IPS-18a (cell line): ENCODE measurements around the gene CSDE1.

Experiments
- H3K27ac ChIP-seq: one replicate; pipeline ENCODE4 v1.5.1; 2013; ENCODE audit warnings: low read length
- H3K27me3 ChIP-seq: one replicate; pipeline ENCODE4 v1.6.1; 2013; ENCODE audit warnings: mild to moderate bottlenecking, low read length; ENCODE audit not compliant: control insufficient read depth, insufficient read depth
- H3K36me3 ChIP-seq: one replicate; pipeline ENCODE4 v1.6.1; 2013; ENCODE audit warnings: low read depth, low read length; ENCODE audit not compliant: control insufficient read depth
- H3K4me1 ChIP-seq: one replicate; pipeline ENCODE4 v1.6.1; 2013; ENCODE audit warnings: low read depth, low read length; ENCODE audit not compliant: control insufficient read depth
- H3K4me3 ChIP-seq: one replicate; pipeline ENCODE4 v1.5.1; 2013; ENCODE audit warnings: low read length
- H3K9ac ChIP-seq: one replicate; pipeline ENCODE4 v1.6.1; 2013; ENCODE audit warnings: mild to moderate bottlenecking, low read length, moderate library complexity
- H3K9me3 ChIP-seq: one replicate; pipeline ENCODE4 v1.6.1; 2013; ENCODE audit warnings: low read depth, low read length; ENCODE audit not compliant: control insufficient read depth

Gene CSDE1

DNA sequence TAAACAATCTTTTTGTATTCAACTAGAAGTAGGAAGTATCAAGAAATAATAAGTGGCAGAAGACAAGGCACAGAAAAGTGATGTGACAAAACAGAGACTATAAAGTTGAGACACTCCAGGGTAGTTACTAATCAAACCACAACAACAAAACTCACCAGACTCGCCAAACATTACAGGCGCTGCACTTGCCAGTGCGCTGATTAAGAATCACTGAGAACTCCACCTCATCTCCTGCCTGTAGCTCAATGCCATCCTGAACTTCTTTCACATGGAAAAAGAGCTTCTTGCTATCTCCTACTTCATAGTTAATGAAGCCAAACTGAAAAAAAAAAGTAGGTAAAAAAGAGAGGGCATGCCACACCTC, 38.4 kb downstream of the CSDE1 start:
- no peak overlapping the region for H3K27ac ChIP-seq
- H3K4me3 ChIP-seq: no peak overlapping the region
- H3K9me3 ChIP-seq: no peaks in the 10 kb centered on the region
- H3K4me1 ChIP-seq: peaks cover 3% of the 10 kb centered on the region
- H3K9ac ChIP-seq: no peak overlapping the region
- no peaks in the 10 kb centered on the region for H3K27me3 ChIP-seq
- H3K36me3 ChIP-seq: peaks cover 67% of the 10 kb centered on the region

GRCh38 chr1:114718661-114719423, 38.9 kb downstream of the CSDE1 start:
- peaks cover 65% of the 10 kb centered on the region for H3K36me3 ChIP-seq
- H3K9me3 ChIP-seq: no peaks in the 10 kb centered on the region
- no peak overlapping the region for H3K4me3 ChIP-seq
- no peak overlapping the region for H3K27ac ChIP-seq
- no peak overlapping the region for H3K9ac ChIP-seq
- H3K27me3 ChIP-seq: no peaks in the 10 kb centered on the region
- H3K4me1 ChIP-seq: peaks cover 3% of the 10 kb centered on the region

- Histone ChIP-seq H3K9me3 (no peaks in the 10 kb centered on the region), H3K27ac (peak within 1 kb of the TSS; percentile 81), H3K27me3 (no peaks in the 10 kb centered on the region), H3K4me1 (peaks cover 3% of the 10 kb centered on the region), H3K4me3 (peak within 1 kb of the TSS; percentile 89), H3K9ac (peak within 1 kb of the TSS; percentile 91), H3K36me3 (peaks cover 64% of the 10 kb centered on the region)
Measured at GRCh38 chr1:114716304-114717170, 41.2 kb downstream of the CSDE1 start, which contains the start of gene NRAS. TSS of gene NRAS (minus strand) at chr1:114716771. CDS start at chr1:114716160, 611 bp downstream.

DNA sequence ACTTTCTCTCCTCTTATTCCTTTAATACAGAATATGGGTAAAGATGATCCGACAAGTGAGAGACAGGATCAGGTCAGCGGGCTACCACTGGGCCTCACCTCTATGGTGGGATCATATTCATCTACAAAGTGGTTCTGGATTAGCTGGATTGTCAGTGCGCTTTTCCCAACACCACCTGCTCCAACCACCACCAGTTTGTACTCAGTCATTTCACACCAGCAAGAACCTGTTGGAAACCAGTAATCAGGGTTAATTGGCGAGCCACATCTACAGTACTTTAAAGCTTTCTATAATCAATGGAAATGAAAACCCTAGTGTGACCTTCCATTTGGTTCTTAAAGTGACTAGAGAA, 41.9 kb downstream of the CSDE1 start:
- H3K4me1 ChIP-seq: peaks cover 3% of the 10 kb centered on the region
- peaks cover 60% of the 10 kb centered on the region for H3K36me3 ChIP-seq
- H3K9ac ChIP-seq: peak overlapping the region; percentile 91
- H3K27me3 ChIP-seq: no peaks in the 10 kb centered on the region
- H3K9me3 ChIP-seq: no peaks in the 10 kb centered on the region
- peak overlapping the region; percentile 81 for H3K27ac ChIP-seq
- peak overlapping the region; percentile 89 for H3K4me3 ChIP-seq

DNA sequence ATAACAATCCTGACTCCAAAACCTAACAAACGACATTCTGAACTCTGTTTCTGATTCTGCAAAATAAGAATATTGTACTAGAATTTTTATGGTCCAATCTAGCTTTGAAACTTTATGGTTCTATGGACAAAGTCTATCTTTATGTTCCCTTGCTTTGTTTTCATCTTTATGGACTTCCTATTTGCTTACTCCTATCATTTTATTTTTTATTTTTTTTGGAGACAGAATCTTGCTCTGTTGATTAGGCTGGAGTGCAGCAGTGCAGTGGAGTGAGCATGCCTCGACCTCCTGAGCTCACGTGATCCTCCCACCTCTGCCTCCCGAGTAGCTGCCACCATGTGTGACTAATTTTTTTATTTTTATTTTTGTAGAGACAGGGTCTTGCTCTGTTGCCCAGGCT, 44.8 kb downstream of the CSDE1 start:
- H3K27ac ChIP-seq: no peak overlapping the region
- H3K27me3 ChIP-seq: no peaks in the 10 kb centered on the region
- H3K4me1 ChIP-seq: peaks cover 3% of the 10 kb centered on the region
- H3K9ac ChIP-seq: no peak overlapping the region
- H3K9me3 ChIP-seq: no peaks in the 10 kb centered on the region
- no peak overlapping the region for H3K4me3 ChIP-seq
- H3K36me3 ChIP-seq: peaks cover 55% of the 10 kb centered on the region

DNA sequence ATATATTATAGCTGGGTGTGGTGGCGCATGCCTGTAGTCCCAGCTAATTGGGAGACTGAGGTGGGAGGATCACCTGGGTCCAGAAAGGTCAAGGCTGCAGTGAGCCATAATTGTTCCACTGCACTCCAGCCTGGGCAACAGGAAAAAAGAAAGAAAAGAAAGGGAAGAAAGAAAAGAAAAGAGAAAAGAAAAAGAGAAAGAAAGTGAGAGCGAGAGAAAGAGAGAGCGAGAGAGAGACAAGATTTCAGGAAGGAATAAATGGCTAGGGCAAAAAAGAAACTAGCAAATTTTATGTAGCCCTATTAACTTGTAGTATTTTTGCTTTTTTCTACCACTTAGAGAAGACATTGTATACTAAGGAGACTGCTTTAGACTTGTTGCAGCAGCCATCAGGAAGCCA, 47.4 kb downstream of the CSDE1 start:
- H3K9ac ChIP-seq: no peak overlapping the region
- peaks cover 69% of the 10 kb centered on the region for H3K36me3 ChIP-seq
- H3K4me1 ChIP-seq: peaks cover under 1% of the 10 kb centered on the region
- no peaks in the 10 kb centered on the region for H3K27me3 ChIP-seq
- H3K9me3 ChIP-seq: no peaks in the 10 kb centered on the region
- H3K27ac ChIP-seq: no peak overlapping the region
- no peak overlapping the region for H3K4me3 ChIP-seq

- H3K9ac ChIP-seq: no peak overlapping the region
- H3K27ac ChIP-seq: no peak overlapping the region
- no peak overlapping the region for H3K4me3 ChIP-seq
- peaks cover 54% of the 10 kb centered on the region for H3K36me3 ChIP-seq
- no peaks in the 10 kb centered on the region for H3K9me3 ChIP-seq
- H3K27me3 ChIP-seq: no peaks in the 10 kb centered on the region
- H3K4me1 ChIP-seq: no peaks in the 10 kb centered on the region
Measured at GRCh38 chr1:114707604-114708003, 50.2 kb downstream of the CSDE1 start.

- H3K9me3 ChIP-seq: no peaks in the 10 kb centered on the region
- no peaks in the 10 kb centered on the region for H3K4me1 ChIP-seq
- H3K27ac ChIP-seq: no peak overlapping the region
- peaks cover 22% of the 10 kb centered on the region for H3K36me3 ChIP-seq
- no peak overlapping the region for H3K4me3 ChIP-seq
- no peak overlapping the region for H3K9ac ChIP-seq
- no peaks in the 10 kb centered on the region for H3K27me3 ChIP-seq
Measured at GRCh38 chr1:114703242-114703641, 54.5 kb downstream of the CSDE1 start.

DNA sequence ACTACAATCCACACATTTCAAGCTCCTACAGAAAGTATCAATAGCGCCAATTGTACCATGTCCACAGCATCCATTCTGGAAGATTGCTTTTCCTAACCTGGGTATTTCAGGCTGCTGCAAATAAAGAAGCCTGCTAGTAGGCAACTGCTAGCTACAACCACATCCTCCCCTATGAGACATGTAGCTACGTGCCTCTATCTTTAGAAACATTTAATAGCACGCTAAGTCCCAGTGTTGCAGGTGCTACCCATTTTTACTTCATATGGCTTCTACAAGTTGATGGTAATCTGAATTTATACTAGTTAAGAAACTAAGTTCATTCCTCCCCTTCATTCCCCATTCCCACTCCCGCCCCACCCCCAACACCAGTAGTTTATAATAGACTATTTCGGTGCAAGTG, 55.0 kb downstream of the CSDE1 start:
- Histone ChIP-seq H3K9me3 (no peaks in the 10 kb centered on the region), H3K27me3 (no peaks in the 10 kb centered on the region), H3K27ac (no peak overlapping the region), H3K36me3 (peaks cover 16% of the 10 kb centered on the region), H3K4me3 (no peak overlapping the region), H3K9ac (no peak overlapping the region), H3K4me1 (no peaks in the 10 kb centered on the region)

DNA sequence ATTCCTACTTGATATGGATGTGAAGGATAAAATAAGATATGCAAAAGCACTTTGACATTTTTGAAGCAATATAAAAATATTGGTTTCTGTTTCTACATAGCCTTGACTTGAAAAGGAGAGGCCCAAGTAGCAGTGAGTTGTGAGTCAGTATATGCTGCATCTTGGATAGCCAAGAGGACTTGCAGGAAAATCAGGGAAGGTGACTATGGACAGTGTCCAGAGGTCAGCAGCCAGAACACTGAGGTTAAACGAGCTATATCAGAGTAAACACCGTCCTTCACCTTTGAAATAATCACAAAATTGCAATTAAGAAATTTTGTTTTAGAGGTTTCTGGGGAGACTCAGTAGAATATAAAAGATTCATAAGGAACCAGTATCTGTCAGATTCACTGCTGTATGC, 55.9 kb downstream of the CSDE1 start:
- Histone ChIP-seq H3K4me3 (no peak overlapping the region), H3K36me3 (peaks cover 8% of the 10 kb centered on the region), H3K4me1 (no peaks in the 10 kb centered on the region), H3K27ac (no peak overlapping the region), H3K27me3 (no peaks in the 10 kb centered on the region), H3K9me3 (no peaks in the 10 kb centered on the region), H3K9ac (no peak overlapping the region)

DNA sequence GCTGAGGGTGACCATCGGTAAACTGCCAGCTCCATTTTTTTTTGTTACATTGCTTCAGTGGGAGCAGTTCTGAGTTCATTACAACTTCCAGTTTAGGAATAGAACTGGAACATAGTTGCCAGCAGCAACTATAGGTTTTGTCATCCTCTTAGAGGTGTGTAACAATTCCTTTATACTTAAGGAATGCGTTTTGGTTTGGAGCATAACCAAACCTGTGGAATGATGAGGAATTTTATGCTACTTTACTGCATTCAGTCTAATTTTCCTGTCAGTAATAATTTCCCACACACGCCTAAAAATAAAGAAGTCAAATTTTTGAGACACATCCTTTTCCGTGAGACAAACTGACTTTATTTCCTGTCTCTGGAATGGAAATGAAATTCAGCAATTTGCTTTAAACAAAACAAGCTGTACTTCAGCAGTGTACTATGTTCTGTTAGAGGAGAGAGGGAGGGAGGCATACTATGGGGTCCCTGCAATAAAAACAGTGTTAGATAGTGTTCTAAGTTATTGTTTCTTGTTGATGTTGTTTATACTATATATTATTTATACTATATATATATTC, 57.7 kb downstream of the CSDE1 start:
- Histone ChIP-seq H3K4me1 (no peaks in the 10 kb centered on the region), H3K27ac (no peak overlapping the region), H3K36me3 (no peaks in the 10 kb centered on the region)

More for the DNA sequence above, 57.7 kb downstream of the CSDE1 start:
- Histone ChIP-seq H3K27me3 (no peaks in the 10 kb centered on the region), H3K9me3 (no peaks in the 10 kb centered on the region), H3K4me3 (no peak overlapping the region), H3K9ac (no peak overlapping the region)
